Astrocyte (in vitro differentiated cells and primary cell): Measurements from ENCODE around the gene SEC23A. TPM values are rescaled to one million over a fixed set of nuclear protein-coding genes. Genes with fewer than 3 reads are reported as not detected.

Experiments used
- DNase-seq: peaks from one replicate; pipeline ENCODE4 v3.0.0-alpha.2; 2010; ENCODE audit warnings: low read depth
- FAIRE-seq: peaks from 2 replicates; lab custom pipeline; 2011; peaks lifted over from hg19 to GRCh38; lab: Jason Lieb, UNC
- H2AFZ ChIP-seq: 2 replicates; pipeline ENCODE4 v1.6.0; 2012; ENCODE audit warnings: low read depth, low read length, inconsistent platforms
- H3K27ac ChIP-seq: 2 replicates; pipeline ENCODE4 v1.5.1; 2011; ENCODE audit warnings: low read depth, low read length, inconsistent platforms
- H3K27me3 ChIP-seq: 2 replicates; pipeline ENCODE4 v1.6.0; 2011; ENCODE audit warnings: low read length, inconsistent platforms; ENCODE audit not compliant: insufficient read depth
- H3K36me3 ChIP-seq: 2 replicates; pipeline ENCODE4 v1.5.1; 2011; ENCODE audit warnings: low read length, inconsistent platforms; ENCODE audit not compliant: insufficient read depth
- H3K4me1 ChIP-seq: 2 replicates; pipeline ENCODE4 v1.5.1; 2011; ENCODE audit warnings: low read length, inconsistent platforms; ENCODE audit not compliant: insufficient read depth
- H3K4me2 ChIP-seq: 2 replicates; pipeline ENCODE4 v1.6.0; 2012; ENCODE audit warnings: low read length, inconsistent platforms
- H3K4me3 ChIP-seq: 2 replicates; pipeline ENCODE4 v1.5.1; 2011; ENCODE audit warnings: low read depth, mild to moderate bottlenecking, low read length, inconsistent platforms; ENCODE audit not compliant: insufficient read depth
- H3K79me2 ChIP-seq: 2 replicates; pipeline ENCODE4 v1.6.0; 2012; ENCODE audit warnings: mild to moderate bottlenecking, low read length, inconsistent platforms; ENCODE audit not compliant: insufficient read depth
- H3K9ac ChIP-seq: 2 replicates; pipeline ENCODE4 v1.6.0; 2012; ENCODE audit warnings: mild to moderate bottlenecking, low read length, inconsistent platforms
- H3K9me3 ChIP-seq: 2 replicates; pipeline ENCODE4 v1.5.1; 2012; ENCODE audit warnings: low read depth, mild to moderate bottlenecking, low read length, inconsistent platforms; ENCODE audit not compliant: insufficient read depth
- H4K20me1 ChIP-seq: 2 replicates; pipeline ENCODE4 v1.6.0; 2012; ENCODE audit warnings: low read length, inconsistent platforms; ENCODE audit not compliant: insufficient read depth
- H3K27ac Mint-ChIP-seq: one replicate; pipeline ENCODE4 v1.8.0; 2021; ENCODE audit warnings: mild to moderate bottlenecking, mixed read lengths; ENCODE audit not compliant: unreplicated experiment
- H3K27me3 Mint-ChIP-seq: one replicate; pipeline ENCODE4 v1.8.0; 2021; ENCODE audit warnings: low read depth, mixed read lengths; ENCODE audit not compliant: unreplicated experiment
- H3K36me3 Mint-ChIP-seq: one replicate; pipeline ENCODE4 v1.8.0; 2021; ENCODE audit warnings: low read depth, mixed read lengths; ENCODE audit not compliant: unreplicated experiment
- H3K4me1 Mint-ChIP-seq: one replicate; pipeline ENCODE4 v1.8.0; 2021; ENCODE audit warnings: low read depth, mixed read lengths; ENCODE audit not compliant: unreplicated experiment
- H3K4me3 Mint-ChIP-seq: one replicate; pipeline ENCODE4 v1.8.0; 2021; ENCODE audit warnings: mild to moderate bottlenecking, moderate library complexity, mixed read lengths; ENCODE audit not compliant: unreplicated experiment
- H3K9me3 Mint-ChIP-seq: one replicate; pipeline ENCODE4 v1.8.0; 2021; ENCODE audit warnings: mild to moderate bottlenecking, mixed read lengths; ENCODE audit not compliant: unreplicated experiment
- CTCF ChIP-seq: IDR thresholded peaks from 2 replicates; pipeline ENCODE4 v1.5.1; 2011; ENCODE audit warnings: low read depth, mild to moderate bottlenecking, inconsistent platforms, low read length, moderate library complexity; ENCODE audit not compliant: insufficient read depth
- EZH2 ChIP-seq: IDR thresholded peaks from 2 replicates; pipeline ENCODE4 v1.6.1; 2012; ENCODE audit warnings: mild to moderate bottlenecking, low read length, inconsistent platforms; ENCODE audit not compliant: insufficient read depth
- total RNA-seq: library from RNA; stranded (reverse); gene quantifications from 2 replicates; pipeline ENCODE4 v1.2.1, GENCODE V29; 2021

Gene SEC23A
- total RNA-seq, 1 donor from 2014 or later = 229 TPM

- Histone ChIP-seq H3K9me3 (no peaks in the 10 kb centered on the region), H3K27ac (no peak overlapping the region), H4K20me1 (no peaks in the 10 kb centered on the region), H3K4me1 (no peaks in the 10 kb centered on the region), H2AFZ (no peak overlapping the region), H3K4me3 (no peak overlapping the region), H3K9ac (no peak overlapping the region), H3K27me3 (no peaks in the 10 kb centered on the region), H3K36me3 (no peaks in the 10 kb centered on the region), H3K79me2 (no peaks in the 10 kb centered on the region), H3K4me2 (no peak overlapping the region)
- H3K36me3 Mint-ChIP-seq = peaks cover 15% of the 10 kb centered on the region
- no peak overlapping the region for H3K27ac Mint-ChIP-seq
- H3K4me1 Mint-ChIP-seq = peaks cover 1% of the 10 kb centered on the region
- FAIRE-seq = no peak
- H3K4me3 Mint-ChIP-seq = no peak overlapping the region
- TF ChIP-seq CTCF (no peak), EZH2 (no peak)
- H3K27me3 Mint-ChIP-seq = no peaks in the 10 kb centered on the region
- no peak for DNase-seq
- peaks cover 4% of the 10 kb centered on the region for H3K9me3 Mint-ChIP-seq
Observed at GRCh38 chr14:38992067-38992844, 110.8 kb downstream of the SEC23A start.

DNA sequence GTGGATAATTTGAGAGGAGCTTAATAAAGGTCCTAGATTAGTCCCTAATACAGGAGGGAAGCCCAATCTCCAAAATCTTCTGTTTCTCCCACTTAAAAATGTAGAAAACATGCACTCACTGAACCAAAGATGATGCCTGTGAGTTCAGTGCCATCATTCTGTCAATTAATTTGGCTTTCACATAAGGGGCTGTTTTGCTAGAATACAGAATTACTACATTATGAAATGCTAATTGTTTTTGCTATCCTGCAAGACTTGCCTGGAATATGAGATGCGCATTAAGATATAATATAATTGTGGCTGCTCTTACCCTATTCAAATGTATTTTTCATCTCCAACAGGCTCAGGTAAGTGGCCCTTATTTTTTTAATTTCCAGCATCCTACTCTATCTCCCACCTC is 111.7 kb downstream of the SEC23A start:
- Mint-ChIP-seq H3K36me3 (peaks cover 16% of the 10 kb centered on the region), H3K27me3 (no peaks in the 10 kb centered on the region), H3K9me3 (peaks cover 4% of the 10 kb centered on the region), H3K27ac (no peak overlapping the region), H3K4me3 (no peak overlapping the region), H3K4me1 (peaks cover 1% of the 10 kb centered on the region)
- Histone ChIP-seq H3K4me1 (no peaks in the 10 kb centered on the region), H2AFZ (no peak overlapping the region), H3K27ac (no peak overlapping the region), H3K27me3 (no peaks in the 10 kb centered on the region), H3K9ac (no peak overlapping the region), H4K20me1 (no peaks in the 10 kb centered on the region), H3K4me3 (no peak overlapping the region), H3K79me2 (no peaks in the 10 kb centered on the region), H3K4me2 (no peak overlapping the region), H3K36me3 (no peaks in the 10 kb centered on the region), H3K9me3 (no peaks in the 10 kb centered on the region)
- FAIRE-seq (no peak), DNase-seq (no peak)
- TF ChIP-seq EZH2 = no peak
- TF ChIP-seq CTCF = no peak

GRCh38 chr14:38989922-38990546 is 113.0 kb downstream of the SEC23A start:
- H3K4me1 Mint-ChIP-seq = peaks cover 1% of the 10 kb centered on the region
- Histone ChIP-seq H4K20me1 (no peaks in the 10 kb centered on the region), H3K9ac (no peak overlapping the region), H3K27me3 (no peaks in the 10 kb centered on the region), H3K4me1 (no peaks in the 10 kb centered on the region), H3K4me3 (no peak overlapping the region), H3K4me2 (no peak overlapping the region), H3K79me2 (no peaks in the 10 kb centered on the region), H2AFZ (no peak overlapping the region), H3K9me3 (no peaks in the 10 kb centered on the region), H3K36me3 (no peaks in the 10 kb centered on the region), H3K27ac (no peak overlapping the region)
- FAIRE-seq (no peak), DNase-seq (no peak)
- no peak overlapping the region for H3K27ac Mint-ChIP-seq
- no peaks in the 10 kb centered on the region for H3K27me3 Mint-ChIP-seq
- no peak overlapping the region for H3K4me3 Mint-ChIP-seq
- peaks cover 4% of the 10 kb centered on the region for H3K9me3 Mint-ChIP-seq
- peaks cover 12% of the 10 kb centered on the region for H3K36me3 Mint-ChIP-seq
- TF ChIP-seq CTCF = no peak
- no peak for TF ChIP-seq EZH2
